Regular cardiac myocyte (primary cell): Measurements from ENCODE around the gene SPTBN1. TPM values are rescaled to one million over a fixed set of nuclear protein-coding genes. Genes with fewer than 3 reads are reported as not detected.

Source experiments
- total RNA-seq: library from RNA; depleted of rRNA; stranded (reverse); fragments of >200 nt; gene quantifications from 2 replicates; pipeline ENCODE4 v1.2.3, GENCODE V29; 2014

The SPTBN1 gene
- 456 and 469 TPM in 2 replicates for total RNA-seq

GRCh38 chr2:54455563-54456361 lies at the start of gene SPTBN1:
SPTBN1 (plus strand) TSS chr2:54456327; CDS start chr2:54526419, 70,092 bp downstream.

Other genes starting within 250 kb of the SPTBN1 start
- not detected in 2 replicates for gene TSPYL6, start 200.1 kb upstream of the SPTBN1 start, total RNA-seq